T-helper 2 cell treated with Interferon-gamma antibody and Interleukin-4, amounts not matched to agents 5 μg/mL and 100 μg/mL, for 36 hours (primary cell): ENCODE data around the gene ZFP1.

Experiments used
- DNase-seq: peaks from one replicate; pipeline ENCODE4 v3.0.0; 2021; ENCODE audit warnings: low spot score
- H3K27ac Mint-ChIP-seq: one replicate; pipeline ENCODE4 v1.8.0; 2021; ENCODE audit warnings: mild to moderate bottlenecking, mixed read lengths
- H3K27me3 Mint-ChIP-seq: one replicate; pipeline ENCODE4 v1.8.0; 2021; ENCODE audit warnings: low read depth, mixed read lengths
- H3K36me3 Mint-ChIP-seq: one replicate; pipeline ENCODE4 v1.8.0; 2021; ENCODE audit warnings: low read depth, mixed read lengths
- H3K4me1 Mint-ChIP-seq: one replicate; pipeline ENCODE4 v1.8.0; 2021; ENCODE audit warnings: low read depth, mixed read lengths
- H3K4me3 Mint-ChIP-seq: one replicate; pipeline ENCODE4 v1.8.0; 2022; ENCODE audit warnings: mild to moderate bottlenecking, moderate library complexity, mixed read lengths
- H3K9me3 Mint-ChIP-seq: one replicate; pipeline ENCODE4 v1.8.0; 2021; ENCODE audit warnings: mixed read lengths

ZFP1 gene

GRCh38 chr16:75152635-75153034, 4.3 kb downstream of the ZFP1 start:
- Mint-ChIP-seq H3K4me1 (peaks cover 10% of the 10 kb centered on the region), H3K27me3 (no peaks in the 10 kb centered on the region), H3K4me3 (no peak overlapping the region), H3K36me3 (peaks cover 58% of the 10 kb centered on the region), H3K27ac (no peak overlapping the region), H3K9me3 (peaks cover 32% of the 10 kb centered on the region)
- no peak for DNase-seq

GRCh38 chr16:75160386-75160785, 12.1 kb downstream of the ZFP1 start:
- Mint-ChIP-seq H3K36me3 (peaks cover 66% of the 10 kb centered on the region), H3K27ac (no peak overlapping the region), H3K9me3 (peaks cover 35% of the 10 kb centered on the region), H3K27me3 (no peaks in the 10 kb centered on the region), H3K4me1 (no peaks in the 10 kb centered on the region), H3K4me3 (no peak overlapping the region)
- DNase-seq: no peak

- H3K9me3 Mint-ChIP-seq: peaks cover 80% of the 10 kb centered on the region
- no peaks in the 10 kb centered on the region for H3K27me3 Mint-ChIP-seq
- H3K4me3 Mint-ChIP-seq: no peak overlapping the region
- H3K36me3 Mint-ChIP-seq: peaks cover 73% of the 10 kb centered on the region
- no peaks in the 10 kb centered on the region for H3K4me1 Mint-ChIP-seq
- H3K27ac Mint-ChIP-seq: no peak overlapping the region
- no peak for DNase-seq
These were observed 21.6 kb downstream of the ZFP1 start for GRCh38 chr16:75169899-75170405.

DNA sequence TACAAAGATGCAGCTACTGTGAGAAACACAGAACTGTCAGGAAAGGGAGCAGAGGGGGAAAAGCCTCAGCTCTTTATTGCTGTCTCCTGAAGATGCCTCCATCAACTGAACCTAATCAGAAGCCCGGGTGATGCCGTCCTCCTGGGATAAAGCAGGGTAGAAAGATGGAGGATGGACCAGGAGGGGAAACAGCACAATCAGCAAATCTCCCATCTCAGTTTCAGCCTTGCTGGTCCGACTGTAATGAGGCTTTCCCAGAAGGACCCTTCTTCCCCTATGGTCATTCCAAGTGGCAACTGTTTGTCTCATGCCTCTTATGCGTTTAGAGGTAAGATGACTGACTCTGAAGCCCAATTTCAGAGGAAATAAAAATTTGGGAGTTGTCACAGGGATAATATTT, 24.3 kb downstream of the ZFP1 start:
- H3K27me3 Mint-ChIP-seq: no peaks in the 10 kb centered on the region
- no peak for DNase-seq
- H3K27ac Mint-ChIP-seq: no peak overlapping the region
- H3K4me1 Mint-ChIP-seq: no peaks in the 10 kb centered on the region
- peaks cover 81% of the 10 kb centered on the region for H3K9me3 Mint-ChIP-seq
- H3K36me3 Mint-ChIP-seq: peaks cover 57% of the 10 kb centered on the region
- no peak overlapping the region for H3K4me3 Mint-ChIP-seq

GRCh38 chr16:75175074-75175473, 26.8 kb downstream of the ZFP1 start:
- no peak overlapping the region for H3K4me3 Mint-ChIP-seq
- H3K27ac Mint-ChIP-seq: no peak overlapping the region
- H3K4me1 Mint-ChIP-seq: no peaks in the 10 kb centered on the region
- H3K27me3 Mint-ChIP-seq: no peaks in the 10 kb centered on the region
- peaks cover 74% of the 10 kb centered on the region for H3K9me3 Mint-ChIP-seq
- peaks cover 35% of the 10 kb centered on the region for H3K36me3 Mint-ChIP-seq
- no peak for DNase-seq

- Mint-ChIP-seq H3K27ac (no peak overlapping the region), H3K9me3 (peaks cover 62% of the 10 kb centered on the region), H3K36me3 (peaks cover 21% of the 10 kb centered on the region), H3K27me3 (peaks cover 2% of the 10 kb centered on the region), H3K4me1 (no peaks in the 10 kb centered on the region), H3K4me3 (no peak overlapping the region)
- DNase-seq: no peak
These were observed 28.6 kb downstream of the ZFP1 start for GRCh38 chr16:75176926-75177325.

GRCh38 chr16:75179208-75179607, 30.9 kb downstream of the ZFP1 start:
- Mint-ChIP-seq H3K9me3 (peaks cover 41% of the 10 kb centered on the region), H3K27ac (no peak overlapping the region), H3K36me3 (peaks cover 12% of the 10 kb centered on the region), H3K4me3 (no peak overlapping the region), H3K4me1 (no peaks in the 10 kb centered on the region), H3K27me3 (peaks cover 2% of the 10 kb centered on the region)
- no peak for DNase-seq

GRCh38 chr16:75181630-75182029, 33.3 kb downstream of the ZFP1 start:
- Mint-ChIP-seq H3K36me3 (peaks cover 6% of the 10 kb centered on the region), H3K4me1 (no peaks in the 10 kb centered on the region), H3K9me3 (peaks cover 27% of the 10 kb centered on the region), H3K27ac (no peak overlapping the region), H3K4me3 (no peak overlapping the region), H3K27me3 (peaks cover 4% of the 10 kb centered on the region)
- DNase-seq: no peak

GRCh38 chr16:75188832-75189477, 40.6 kb downstream of the ZFP1 start:
- no peak for DNase-seq
- H3K36me3 Mint-ChIP-seq: no peaks in the 10 kb centered on the region
- H3K27ac Mint-ChIP-seq: no peak overlapping the region
- H3K4me3 Mint-ChIP-seq: no peak overlapping the region
- peaks cover 5% of the 10 kb centered on the region for H3K27me3 Mint-ChIP-seq
- H3K4me1 Mint-ChIP-seq: no peaks in the 10 kb centered on the region
- no peaks in the 10 kb centered on the region for H3K9me3 Mint-ChIP-seq

DNA sequence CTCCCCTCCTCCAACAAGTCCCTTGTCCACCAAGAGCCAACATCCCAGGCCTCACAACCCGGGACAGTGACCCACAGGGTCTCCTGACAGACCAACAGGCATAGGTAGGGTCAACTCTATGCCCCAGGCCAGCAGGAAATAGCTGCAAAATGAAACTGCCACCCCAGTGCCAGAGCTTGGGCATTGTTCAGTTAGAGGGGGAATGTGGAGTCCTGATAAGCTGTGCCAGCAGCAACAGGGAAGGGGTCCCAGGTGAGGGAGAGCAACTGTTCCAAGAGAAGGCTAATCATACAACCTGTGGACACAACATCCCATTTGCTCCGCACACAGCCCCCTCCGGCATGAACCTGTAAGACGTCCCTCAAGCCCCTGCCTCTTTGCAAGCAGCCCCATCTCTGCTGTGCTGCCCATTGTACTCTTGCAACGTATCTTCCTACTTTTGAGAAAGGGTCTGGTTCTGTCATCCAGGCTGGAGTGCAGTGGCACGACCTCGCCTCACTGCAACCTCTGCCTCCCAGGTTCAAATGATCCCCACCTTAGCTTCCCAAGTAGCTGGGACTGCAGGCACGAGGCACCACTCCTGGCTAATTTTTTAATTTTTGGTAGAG, 41.4 kb downstream of the ZFP1 start:
- Mint-ChIP-seq H3K36me3 (no peaks in the 10 kb centered on the region), H3K27me3 (peaks cover 4% of the 10 kb centered on the region), H3K9me3 (no peaks in the 10 kb centered on the region), H3K4me3 (no peak overlapping the region), H3K4me1 (no peaks in the 10 kb centered on the region), H3K27ac (no peak overlapping the region)
- DNase-seq: no peak

GRCh38 chr16:75192606-75193264, 44.4 kb downstream of the ZFP1 start:
- Mint-ChIP-seq H3K27ac (no peak overlapping the region), H3K27me3 (peaks cover 13% of the 10 kb centered on the region), H3K36me3 (no peaks in the 10 kb centered on the region), H3K9me3 (no peaks in the 10 kb centered on the region), H3K4me1 (peaks cover 2% of the 10 kb centered on the region), H3K4me3 (no peak overlapping the region)
- no peak for DNase-seq

DNA sequence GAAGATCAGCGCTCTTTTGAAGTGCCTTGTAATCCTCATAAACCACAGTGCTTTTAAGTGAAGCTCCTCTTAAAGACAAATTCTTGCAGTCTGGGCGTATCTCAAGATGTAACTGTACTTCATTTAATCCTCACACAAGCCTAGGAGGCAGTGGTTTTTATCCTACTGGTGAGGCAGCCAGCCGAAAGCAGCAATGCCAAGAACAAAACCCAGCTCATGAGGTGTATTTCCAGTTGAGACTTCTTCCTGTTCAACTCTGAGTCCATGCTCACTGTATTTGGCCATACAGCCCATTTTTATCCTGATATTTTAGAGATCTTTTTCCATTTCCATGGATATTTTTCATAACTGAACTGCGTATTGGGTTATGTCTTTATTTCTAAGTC, 44.9 kb downstream of the ZFP1 start:
- no peak overlapping the region for H3K4me3 Mint-ChIP-seq

GRCh38 chr16:75193730-75194444, 45.6 kb downstream of the ZFP1 start:
- H3K36me3 Mint-ChIP-seq: no peaks in the 10 kb centered on the region
- peaks cover 19% of the 10 kb centered on the region for H3K27me3 Mint-ChIP-seq
- H3K27ac Mint-ChIP-seq: no peak overlapping the region
- H3K9me3 Mint-ChIP-seq: no peaks in the 10 kb centered on the region
- DNase-seq: no peak
- H3K4me1 Mint-ChIP-seq: peaks cover 6% of the 10 kb centered on the region
- no peak overlapping the region for H3K4me3 Mint-ChIP-seq

More for the DNA sequence above, 44.9 kb downstream of the ZFP1 start:
- Mint-ChIP-seq H3K9me3 (no peaks in the 10 kb centered on the region), H3K27ac (no peak overlapping the region), H3K36me3 (no peaks in the 10 kb centered on the region), H3K4me1 (peaks cover 4% of the 10 kb centered on the region), H3K27me3 (peaks cover 17% of the 10 kb centered on the region)
- DNase-seq: no peak
